Neural progenitor cell (in vitro differentiated cells): ENCODE results near the gene SH3TC1. TPM values are rescaled to one million over a fixed set of nuclear protein-coding genes. Genes with fewer than 3 reads are reported as not detected.

Experiments used
- DNase-seq: peaks from one replicate; pipeline ENCODE4 v3.0.0-alpha.2; 2016; ENCODE audit warnings: low spot score
- H2AFZ ChIP-seq: fragments of 200-600 bp; sonication (generic); replicated peaks from 2 replicates; pipeline ENCODE4 v1.6.1; 2016; ENCODE audit warnings: antibody characterized with exemption
- H3F3A ChIP-seq: fragments of 200-600 bp; sonication (generic); 2 replicates; pipeline ENCODE4 v1.6.1; 2016; ENCODE audit warnings: antibody characterized with exemption, low read depth
- H3K27ac ChIP-seq: fragments of 200-600 bp; sonication (generic); 2 replicates; pipeline ENCODE4 v1.5.1; 2016; ENCODE audit warnings: mild to moderate bottlenecking
- H3K27me3 ChIP-seq: fragments of 200-600 bp; sonication (generic); 2 replicates; pipeline ENCODE4 v1.6.1; 2016; ENCODE audit warnings: mild to moderate bottlenecking, moderate library complexity
- H3K36me3 ChIP-seq: fragments of 200-600 bp; sonication (generic); 2 replicates; pipeline ENCODE4 v1.5.1; 2016
- H3K4me1 ChIP-seq: fragments of 200-600 bp; sonication (generic); 2 replicates; pipeline ENCODE4 v1.6.1; 2016; ENCODE audit warnings: mixed run types
- H3K4me2 ChIP-seq: fragments of 200-600 bp; sonication (generic); 2 replicates; pipeline ENCODE4 v1.6.1; 2016
- H3K4me3 ChIP-seq: fragments of 200-600 bp; sonication (generic); 2 replicates; pipeline ENCODE4 v1.5.1; 2016
- H3K79me2 ChIP-seq: fragments of 200-600 bp; sonication (generic); 2 replicates; pipeline ENCODE4 v1.6.1; 2016; ENCODE audit warnings: low read depth
- H3K9ac ChIP-seq: fragments of 200-600 bp; sonication (generic); 2 replicates; pipeline ENCODE4 v1.6.1; 2016
- H3K9me3 ChIP-seq: fragments of 200-600 bp; sonication (generic); 2 replicates; pipeline ENCODE4 v1.5.1; 2016; ENCODE audit warnings: low read depth
- H4K20me1 ChIP-seq: fragments of 200-600 bp; sonication (generic); 2 replicates; pipeline ENCODE4 v1.6.1; 2016; ENCODE audit warnings: low read depth
- H3K27ac Mint-ChIP-seq: 3 replicates; pipeline ENCODE4 v1.8.0; 2021; ENCODE audit warnings: mixed read lengths
- H3K27me3 Mint-ChIP-seq: 2 replicates; pipeline ENCODE4 v1.8.0; 2022; ENCODE audit warnings: low read depth, mild to moderate bottlenecking, inconsistent platforms, moderate library complexity, mixed read lengths; ENCODE audit not compliant: insufficient read depth
- H3K36me3 Mint-ChIP-seq: 3 replicates; pipeline ENCODE4 v1.8.0; 2021; ENCODE audit warnings: mixed read lengths
- H3K4me1 Mint-ChIP-seq: 3 replicates; pipeline ENCODE4 v1.8.0; 2021; ENCODE audit warnings: mixed read lengths
- H3K4me3 Mint-ChIP-seq: 3 replicates; pipeline ENCODE4 v1.8.0; 2021; ENCODE audit warnings: mild to moderate bottlenecking, moderate library complexity, mixed read lengths
- H3K9me3 Mint-ChIP-seq: 3 replicates; pipeline ENCODE4 v1.8.0; 2020; ENCODE audit warnings: mixed read lengths
- EZH2 ChIP-seq: fragments of 200-600 bp; sonication (generic); IDR thresholded peaks from 2 replicates; pipeline ENCODE4 v1.6.1; 2017; ENCODE audit warnings: antibody characterized with exemption, mild to moderate bottlenecking, moderate library complexity
- EZH2phosphoT487 ChIP-seq: fragments of 200-600 bp; sonication (generic); IDR thresholded peaks from 2 replicates; pipeline ENCODE4 v1.6.1; 2017; ENCODE audit warnings: antibody characterized with exemption
- total RNA-seq: library from RNA; depleted of rRNA; stranded (reverse); fragments of >200 nt; gene quantifications from 2 replicates; pipeline ENCODE4 v1.2.3, GENCODE V29; 2015; ENCODE audit warnings: low replicate concordance
- TF ChIP-seq, protein P1 (sequence below): fragments of 200-600 bp; sonication (generic); IDR thresholded peaks from 2 replicates; pipeline ENCODE4 v1.5.1; 2017; ENCODE audit warnings: antibody characterized with exemption, mild to moderate bottlenecking

The SH3TC1 gene
- total RNA-seq, 1 donor from 2014 or later = 0.22 TPM

- no peak overlapping the region for H3K4me3 Mint-ChIP-seq
- H3K36me3 Mint-ChIP-seq = no peaks in the 10 kb centered on the region
- H3K9me3 Mint-ChIP-seq = peaks cover 2% of the 10 kb centered on the region
- Histone ChIP-seq H2AFZ (no peak overlapping the region), H3K79me2 (no peaks in the 10 kb centered on the region), H3K27ac (no peak overlapping the region), H4K20me1 (no peaks in the 10 kb centered on the region), H3K4me3 (no peak overlapping the region), H3K36me3 (no peaks in the 10 kb centered on the region), H3K9ac (no peak overlapping the region), H3K4me1 (no peaks in the 10 kb centered on the region), H3F3A (no peaks in the 10 kb centered on the region), H3K27me3 (peaks cover 20% of the 10 kb centered on the region), H3K4me2 (no peak overlapping the region), H3K9me3 (no peaks in the 10 kb centered on the region)
- DNase-seq = no peak
- peaks cover 40% of the 10 kb centered on the region for H3K4me1 Mint-ChIP-seq
- H3K27me3 Mint-ChIP-seq = peaks cover 22% of the 10 kb centered on the region
- TF ChIP-seq, protein P1, sequence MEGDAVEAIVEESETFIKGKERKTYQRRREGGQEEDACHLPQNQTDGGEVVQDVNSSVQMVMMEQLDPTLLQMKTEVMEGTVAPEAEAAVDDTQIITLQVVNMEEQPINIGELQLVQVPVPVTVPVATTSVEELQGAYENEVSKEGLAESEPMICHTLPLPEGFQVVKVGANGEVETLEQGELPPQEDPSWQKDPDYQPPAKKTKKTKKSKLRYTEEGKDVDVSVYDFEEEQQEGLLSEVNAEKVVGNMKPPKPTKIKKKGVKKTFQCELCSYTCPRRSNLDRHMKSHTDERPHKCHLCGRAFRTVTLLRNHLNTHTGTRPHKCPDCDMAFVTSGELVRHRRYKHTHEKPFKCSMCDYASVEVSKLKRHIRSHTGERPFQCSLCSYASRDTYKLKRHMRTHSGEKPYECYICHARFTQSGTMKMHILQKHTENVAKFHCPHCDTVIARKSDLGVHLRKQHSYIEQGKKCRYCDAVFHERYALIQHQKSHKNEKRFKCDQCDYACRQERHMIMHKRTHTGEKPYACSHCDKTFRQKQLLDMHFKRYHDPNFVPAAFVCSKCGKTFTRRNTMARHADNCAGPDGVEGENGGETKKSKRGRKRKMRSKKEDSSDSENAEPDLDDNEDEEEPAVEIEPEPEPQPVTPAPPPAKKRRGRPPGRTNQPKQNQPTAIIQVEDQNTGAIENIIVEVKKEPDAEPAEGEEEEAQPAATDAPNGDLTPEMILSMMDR = no peak
- TF ChIP-seq EZH2 (no peak), EZH2phosphoT487 (no peak)
- H3K27ac Mint-ChIP-seq = no peak overlapping the region
Measured at GRCh38 chr4:8265171-8265929, 66.3 kb downstream of the SH3TC1 start.

DNA sequence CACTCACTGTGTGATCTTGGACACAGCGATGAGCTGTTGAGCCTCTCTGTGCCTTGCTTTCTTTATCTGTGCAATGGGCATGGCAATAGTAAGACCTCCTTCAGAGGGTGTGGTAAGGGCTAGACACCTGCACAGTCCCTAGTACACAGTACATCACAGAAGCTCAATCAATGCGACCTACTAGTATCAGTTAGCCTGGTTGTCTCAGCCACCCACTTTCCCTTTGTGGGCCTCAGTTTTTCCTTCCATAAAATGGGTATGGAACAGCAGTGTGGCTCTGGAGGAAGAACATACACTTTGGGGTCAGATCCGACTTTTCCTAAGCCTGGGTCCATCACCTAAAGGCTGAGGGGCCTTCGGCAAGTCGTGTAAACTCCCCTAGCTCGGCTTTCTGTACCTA is 67.0 kb downstream of the SH3TC1 start:
- Mint-ChIP-seq H3K9me3 (peaks cover 2% of the 10 kb centered on the region), H3K4me1 (peaks cover 37% of the 10 kb centered on the region), H3K27ac (no peak overlapping the region), H3K27me3 (peaks cover 27% of the 10 kb centered on the region), H3K4me3 (no peak overlapping the region), H3K36me3 (no peaks in the 10 kb centered on the region)
- Histone ChIP-seq H3K9me3 (no peaks in the 10 kb centered on the region), H3K27me3 (peaks cover 28% of the 10 kb centered on the region), H3K79me2 (no peaks in the 10 kb centered on the region), H3K4me1 (no peaks in the 10 kb centered on the region), H3K4me2 (no peak overlapping the region), H3K9ac (no peak overlapping the region), H3K4me3 (no peak overlapping the region), H2AFZ (no peak overlapping the region), H3K36me3 (no peaks in the 10 kb centered on the region), H3F3A (no peaks in the 10 kb centered on the region), H3K27ac (no peak overlapping the region), H4K20me1 (no peaks in the 10 kb centered on the region)
- no peak for DNase-seq
- TF ChIP-seq, protein P1 = no peak
- no peak for TF ChIP-seq EZH2
- TF ChIP-seq EZH2phosphoT487 = no peak

DNA sequence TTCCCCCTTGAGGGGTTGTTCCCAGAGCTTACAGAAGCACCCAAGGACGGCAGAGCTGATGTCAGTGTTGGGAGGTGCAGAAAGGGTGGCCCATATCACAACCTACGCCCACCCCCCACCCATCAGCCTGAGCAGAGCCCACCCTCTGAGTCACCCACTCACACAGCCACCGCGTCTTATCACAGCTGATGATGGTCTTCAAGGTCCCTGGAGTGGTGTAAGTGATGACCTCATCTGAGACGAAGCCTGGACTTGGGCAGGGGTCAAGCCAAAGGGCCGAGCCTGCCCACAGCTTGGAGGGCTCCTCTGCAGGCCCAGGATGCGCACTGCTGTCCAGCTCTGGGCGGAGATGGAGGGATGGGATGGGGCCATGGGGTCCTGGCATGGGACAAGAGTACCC is 67.4 kb downstream of the SH3TC1 start:
- H3K4me3 ChIP-seq = no peak overlapping the region
- no peak for DNase-seq
- H3K79me2 ChIP-seq = no peaks in the 10 kb centered on the region
- no peaks in the 10 kb centered on the region for H3K36me3 ChIP-seq
- H3K9me3 ChIP-seq = no peaks in the 10 kb centered on the region
- TF ChIP-seq, protein P1 = no peak
- TF ChIP-seq EZH2phosphoT487 = no peak
- TF ChIP-seq EZH2 = no peak
- peaks cover 32% of the 10 kb centered on the region for H3K27me3 ChIP-seq
- H2AFZ ChIP-seq = no peak overlapping the region
- Mint-ChIP-seq H3K27ac (peak overlapping the region; percentile 35), H3K27me3 (peaks cover 32% of the 10 kb centered on the region), H3K9me3 (peaks cover 2% of the 10 kb centered on the region), H3K36me3 (no peaks in the 10 kb centered on the region), H3K4me1 (peaks cover 37% of the 10 kb centered on the region), H3K4me3 (no peak overlapping the region)
- no peak overlapping the region for H3K4me2 ChIP-seq
- no peak overlapping the region for H3K9ac ChIP-seq
- no peaks in the 10 kb centered on the region for H3F3A ChIP-seq
- no peaks in the 10 kb centered on the region for H4K20me1 ChIP-seq
- no peak overlapping the region for H3K27ac ChIP-seq
- no peaks in the 10 kb centered on the region for H3K4me1 ChIP-seq
